Erythroblast (primary cell): ENCODE results near the gene LGALS8.

ENCODE experiments used
- DNase-seq, 2 experiments: peaks; one replicate each; lab custom pipeline; 2025; lab: John Stamatoyannopoulos, UW
- GATA1 ChIP-seq: IDR thresholded peaks from 2 replicates; pipeline ENCODE4 v1.6.1; 2011; ENCODE audit warnings: low read depth, mild to moderate bottlenecking, control low read depth, low read length, moderate library complexity
- POLR2A ChIP-seq: IDR thresholded peaks from 2 replicates; pipeline ENCODE4 v1.6.1; 2011; ENCODE audit warnings: mild to moderate bottlenecking, low read length

LGALS8 gene

GRCh38 chr1:236518322-236518721, 5.5 kb upstream of the LGALS8 start:
- TF ChIP-seq POLR2A: no peak
- no peak for TF ChIP-seq GATA1

GRCh38 chr1:236520445-236521005, 3.3 kb upstream of the LGALS8 start:
- TF ChIP-seq POLR2A: no peak
- no peak for TF ChIP-seq GATA1
- DNase-seq: no peak

More at GRCh38 chr1:236518322-236518721, 5.5 kb upstream of the LGALS8 start:
- no peak for DNase-seq

DNA sequence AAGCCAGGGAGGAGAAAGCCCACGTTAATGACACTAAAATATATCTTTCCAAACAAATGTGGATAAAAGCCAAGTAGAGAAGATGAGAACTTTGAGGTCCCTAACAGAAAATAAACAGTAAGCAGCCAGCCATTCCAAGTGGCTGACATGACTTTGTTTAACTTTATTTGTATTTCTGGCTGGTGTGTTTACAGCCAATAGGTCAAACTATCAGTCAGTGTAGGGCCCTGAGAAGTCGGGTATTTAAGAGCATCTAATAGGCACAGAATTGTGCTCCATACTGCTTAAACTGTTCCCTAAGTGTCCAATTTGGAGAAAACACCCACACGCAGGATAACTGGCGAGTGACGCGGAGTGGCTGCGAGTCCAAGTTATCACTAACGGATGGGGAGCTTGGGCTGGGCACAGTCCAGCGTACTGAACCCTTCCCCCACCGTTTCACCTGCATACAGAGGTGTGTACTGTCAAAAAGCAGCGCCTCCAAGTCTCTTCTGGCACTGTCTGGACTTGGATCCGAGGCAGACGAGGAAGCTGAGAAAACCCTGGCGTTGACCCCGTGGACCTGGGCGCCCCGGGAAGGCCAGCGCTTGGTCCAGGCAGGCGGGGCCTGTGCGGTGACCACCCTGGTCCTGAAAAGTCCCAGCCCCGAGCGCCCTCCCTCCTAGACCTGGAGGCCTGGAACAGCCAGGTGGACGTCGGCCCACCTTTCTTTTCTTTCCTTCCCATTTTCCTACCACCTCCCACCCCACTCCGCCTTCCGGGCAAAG, 662 bp upstream of the LGALS8 start:
- TF ChIP-seq POLR2A: no peak
- TF ChIP-seq GATA1: no peak
- DNase-seq: peak; percentile 35 to 62

- DNase-seq: peak; percentile 92
- TF ChIP-seq POLR2A: peak; percentile 87
- no peak for TF ChIP-seq GATA1
Measured at GRCh38 chr1:236524142-236524894, 536 bp downstream of the LGALS8 start.

- no peak for DNase-seq
- TF ChIP-seq POLR2A (no peak), GATA1 (no peak)
Measured at GRCh38 chr1:236524895-236525184, 1.1 kb downstream of the LGALS8 start.

- no peak for DNase-seq
- TF ChIP-seq GATA1 (no peak), POLR2A (no peak)
Measured at GRCh38 chr1:236526079-236526478, 2.3 kb downstream of the LGALS8 start.

GRCh38 chr1:236530286-236530685, 6.5 kb downstream of the LGALS8 start:
- TF ChIP-seq GATA1 (no peak), POLR2A (no peak)

DNA sequence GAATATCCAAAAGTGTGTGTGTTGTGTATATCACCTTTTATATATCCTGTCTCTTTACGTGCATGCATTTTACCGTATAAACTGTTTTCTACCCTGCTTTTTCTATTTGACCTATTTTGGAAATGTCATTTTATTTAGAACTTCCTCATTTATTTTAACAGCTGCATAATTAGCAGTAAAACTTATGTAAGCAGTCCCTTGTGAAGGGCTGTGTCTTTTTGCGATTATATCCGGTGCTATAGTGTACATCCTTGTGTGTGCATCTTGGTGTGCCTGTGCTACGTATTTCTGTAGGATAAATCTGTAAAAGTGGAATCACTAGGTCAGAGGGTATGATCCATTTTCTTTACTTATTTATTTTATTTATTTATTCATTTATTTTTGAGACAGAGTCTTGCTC, 7.2 kb downstream of the LGALS8 start:
- no peak for DNase-seq
- no peak for TF ChIP-seq POLR2A
- no peak for TF ChIP-seq GATA1

More at GRCh38 chr1:236530286-236530685, 6.5 kb downstream of the LGALS8 start:
- DNase-seq: no peak

- TF ChIP-seq POLR2A: no peak
- no peak for TF ChIP-seq GATA1
- DNase-seq: no peak
Measured at GRCh38 chr1:236532850-236533249, 9.1 kb downstream of the LGALS8 start.

GRCh38 chr1:236534151-236534651, 10.4 kb downstream of the LGALS8 start:
- no peak for TF ChIP-seq POLR2A
- TF ChIP-seq GATA1: no peak
- DNase-seq: peak in 1 of 2 experiments; percentile 10

DNA sequence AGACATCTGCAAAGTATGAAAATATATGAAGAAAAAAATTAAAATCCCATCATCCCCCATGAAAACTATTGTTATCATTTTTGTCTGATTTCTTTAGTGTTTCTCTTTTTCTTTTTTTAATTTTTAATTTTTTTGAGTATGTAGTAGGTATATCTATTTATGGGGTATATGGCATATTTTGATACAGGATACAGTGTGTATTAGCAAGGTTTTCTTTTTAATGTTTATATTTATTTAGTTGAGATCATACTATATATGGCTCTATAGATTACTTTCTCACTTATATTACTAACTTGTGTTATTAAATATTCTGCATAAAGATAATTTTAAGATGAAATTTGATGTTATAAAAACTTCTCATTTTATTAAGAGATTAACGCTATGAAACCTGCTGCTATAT, 11.4 kb downstream of the LGALS8 start:
- TF ChIP-seq GATA1 (no peak), POLR2A (no peak)
- DNase-seq: no peak

GRCh38 chr1:236535662-236536161, 11.9 kb downstream of the LGALS8 start:
- no peak for TF ChIP-seq GATA1
- no peak for TF ChIP-seq POLR2A
- peak; percentile 6 to 24 for DNase-seq

GRCh38 chr1:236536540-236536939, 12.8 kb downstream of the LGALS8 start:
- TF ChIP-seq GATA1 (no peak), POLR2A (no peak)
- DNase-seq: no peak
